Inferior parietal cortex (tissue), 1 donor: ENCODE data around the gene COPS8.

Source experiments
- DNase-seq: peaks from one replicate; pipeline ENCODE4 v3.0.0-alpha.2; 2016; ENCODE audit errors: extremely low spot score

The COPS8 gene

DNA sequence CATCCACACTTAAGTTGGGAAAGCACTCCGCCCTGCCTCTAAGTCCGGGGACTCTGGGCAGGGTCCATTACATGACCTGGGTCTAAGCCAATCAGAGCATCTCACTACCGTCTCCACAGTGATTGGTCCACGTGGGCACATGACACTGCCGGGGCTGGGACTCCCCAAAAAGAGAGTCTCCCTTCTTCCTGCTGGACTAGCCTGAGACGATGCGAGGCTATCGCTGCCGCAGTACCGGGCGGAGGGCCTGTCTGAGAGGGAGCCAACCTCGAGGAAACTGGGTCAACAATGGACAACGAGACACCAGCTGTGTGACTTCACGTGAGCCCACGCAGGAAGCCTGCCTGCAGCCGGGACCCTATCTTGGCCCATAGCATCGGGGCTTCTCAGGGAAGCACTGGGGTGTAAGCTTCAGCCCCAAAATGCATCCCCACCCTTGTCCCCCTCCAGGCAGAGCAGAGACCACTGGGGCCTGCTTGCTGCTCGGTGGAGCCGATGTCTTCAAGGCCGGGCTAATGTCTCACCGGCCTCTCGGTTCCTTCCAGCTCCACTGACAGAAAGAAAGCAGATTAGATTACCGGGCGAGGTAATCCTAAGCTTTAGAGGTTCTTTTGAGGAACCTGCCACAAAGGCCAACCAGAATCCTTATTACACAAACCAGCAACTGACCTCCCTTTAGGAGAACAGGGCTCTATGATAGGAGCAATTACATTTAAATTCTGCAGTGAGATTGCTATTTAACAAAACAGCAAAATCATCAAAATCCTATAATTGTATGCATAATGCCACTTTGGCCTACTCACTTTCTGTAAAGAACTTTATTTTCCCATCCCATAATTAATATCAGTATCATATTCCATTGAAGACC lies 21.3 kb upstream of the COPS8 start:
- no peak for DNase-seq

DNA sequence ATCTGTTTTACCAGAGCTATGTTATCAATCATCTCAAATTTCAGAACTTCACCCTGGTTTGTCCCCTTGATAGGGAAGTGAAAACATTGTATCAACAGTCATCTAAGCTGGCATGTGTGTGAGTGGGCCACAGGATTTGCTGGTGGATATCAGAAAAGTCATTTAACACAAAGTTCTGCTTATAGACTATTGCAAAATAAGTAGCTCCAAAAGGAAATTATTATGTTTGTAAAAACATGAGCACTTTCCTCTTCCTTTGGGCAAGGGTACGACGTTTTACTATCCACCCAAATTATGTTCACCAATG lies 20.7 kb upstream of the COPS8 start:
- DNase-seq, result no peak

DNA sequence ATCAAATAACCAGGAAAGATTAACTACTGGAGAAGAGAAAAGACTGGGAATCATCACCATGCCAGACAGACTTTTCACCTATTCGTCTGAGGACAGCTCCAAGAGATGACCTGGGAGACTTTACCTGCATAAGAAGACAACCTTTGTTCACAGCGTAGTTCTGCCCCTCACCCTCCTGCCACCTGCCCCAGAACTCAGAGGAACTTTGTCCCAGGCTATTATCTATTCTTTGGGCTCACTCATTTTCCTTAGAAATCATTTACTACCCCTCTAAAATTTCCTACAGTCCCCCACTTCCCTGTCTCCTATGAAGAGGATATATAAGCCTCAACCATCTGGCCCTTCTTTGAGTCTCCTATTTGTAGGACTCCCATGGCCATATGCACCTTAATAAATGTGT lies 19.3 kb upstream of the COPS8 start:
- no peak for DNase-seq

DNA sequence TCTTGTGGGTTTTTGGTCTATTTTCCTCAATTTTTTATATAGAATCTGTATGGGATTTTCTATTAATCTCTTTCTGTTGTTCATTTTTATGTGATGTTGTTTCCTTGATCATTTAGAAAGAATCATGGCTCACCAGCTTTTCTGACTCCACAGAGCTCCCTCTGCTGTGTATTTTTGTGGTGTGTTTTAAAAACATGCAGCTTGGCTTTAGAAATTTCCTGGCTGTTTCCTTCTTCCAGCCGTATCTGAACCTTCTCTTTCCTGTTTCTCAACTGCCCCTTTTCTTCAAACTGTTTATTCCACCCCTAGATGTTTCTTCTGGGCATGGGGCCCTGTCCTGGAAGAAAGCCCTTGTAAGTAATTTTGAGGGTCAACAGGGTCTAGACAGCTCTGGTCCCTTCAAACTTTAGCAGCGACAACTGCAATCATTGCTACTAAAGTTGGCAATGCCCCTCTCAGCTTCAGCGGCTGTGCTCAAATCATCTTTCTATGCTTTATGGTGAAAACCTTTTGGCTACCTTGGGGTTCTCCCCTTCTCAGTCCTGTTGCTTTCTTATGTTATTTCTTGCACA lies 17.6 kb upstream of the COPS8 start:
- no peak for DNase-seq

DNA sequence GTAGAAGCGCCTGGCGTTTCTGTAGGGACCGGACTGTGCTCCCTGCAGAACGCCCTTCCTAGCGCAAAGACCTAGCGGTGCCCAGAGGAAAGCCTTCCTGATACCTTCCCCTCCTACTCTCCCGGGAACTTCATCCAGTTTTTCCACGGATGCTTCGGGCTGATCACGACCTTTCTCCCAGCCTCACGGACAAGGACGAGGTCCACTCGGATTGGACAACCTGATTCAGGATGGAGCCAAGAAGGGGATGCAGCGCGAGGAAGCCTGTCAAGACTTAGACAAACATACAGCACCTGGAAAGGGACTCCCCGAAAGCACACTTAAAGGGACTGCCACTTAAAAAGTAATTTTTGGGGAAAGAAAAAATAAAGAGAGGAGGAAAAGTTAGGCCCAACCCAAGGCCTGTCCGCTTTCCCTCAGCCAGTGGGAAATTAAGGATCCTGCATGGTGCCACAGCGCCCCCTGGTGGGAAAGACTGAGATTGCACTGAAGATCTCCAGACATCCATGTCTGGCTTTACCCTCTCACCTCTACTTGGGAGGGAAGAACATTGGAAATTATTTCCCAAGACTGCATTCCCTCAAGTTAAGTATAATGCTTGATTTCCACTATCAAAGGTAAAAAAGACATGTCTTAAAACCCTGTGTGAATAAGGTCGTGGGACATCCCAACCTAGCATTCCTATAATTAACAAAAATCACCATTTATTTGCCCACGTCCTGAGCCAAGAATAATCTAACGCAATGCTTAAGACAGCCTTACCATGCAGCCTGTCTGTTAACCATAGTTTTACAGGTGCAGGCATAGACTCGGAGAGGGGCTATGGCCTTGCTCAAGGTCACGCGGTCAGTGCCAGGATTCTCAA lies 13.4 kb upstream of the COPS8 start:
- DNase-seq, result peak; percentile 83

DNA sequence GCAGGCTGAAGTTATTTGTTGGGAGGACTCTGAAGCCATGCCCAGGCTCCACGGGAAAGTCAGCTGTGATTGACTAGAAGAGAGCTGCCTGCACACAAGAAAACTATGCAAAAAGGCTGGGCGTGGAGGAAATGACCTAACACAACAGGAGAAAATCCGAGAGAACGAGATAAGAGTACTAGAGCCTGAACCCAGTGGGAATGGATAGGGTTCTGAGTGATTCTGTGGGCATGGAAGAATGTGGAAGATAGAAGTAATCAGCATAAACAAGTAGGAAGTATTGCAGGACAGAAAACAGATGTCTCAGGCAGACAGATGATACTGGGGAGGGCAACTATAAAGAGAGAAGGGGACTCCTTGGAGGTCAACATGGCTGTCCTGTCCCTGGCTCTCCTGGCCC lies 12.1 kb upstream of the COPS8 start:
- DNase-seq, result no peak

DNA sequence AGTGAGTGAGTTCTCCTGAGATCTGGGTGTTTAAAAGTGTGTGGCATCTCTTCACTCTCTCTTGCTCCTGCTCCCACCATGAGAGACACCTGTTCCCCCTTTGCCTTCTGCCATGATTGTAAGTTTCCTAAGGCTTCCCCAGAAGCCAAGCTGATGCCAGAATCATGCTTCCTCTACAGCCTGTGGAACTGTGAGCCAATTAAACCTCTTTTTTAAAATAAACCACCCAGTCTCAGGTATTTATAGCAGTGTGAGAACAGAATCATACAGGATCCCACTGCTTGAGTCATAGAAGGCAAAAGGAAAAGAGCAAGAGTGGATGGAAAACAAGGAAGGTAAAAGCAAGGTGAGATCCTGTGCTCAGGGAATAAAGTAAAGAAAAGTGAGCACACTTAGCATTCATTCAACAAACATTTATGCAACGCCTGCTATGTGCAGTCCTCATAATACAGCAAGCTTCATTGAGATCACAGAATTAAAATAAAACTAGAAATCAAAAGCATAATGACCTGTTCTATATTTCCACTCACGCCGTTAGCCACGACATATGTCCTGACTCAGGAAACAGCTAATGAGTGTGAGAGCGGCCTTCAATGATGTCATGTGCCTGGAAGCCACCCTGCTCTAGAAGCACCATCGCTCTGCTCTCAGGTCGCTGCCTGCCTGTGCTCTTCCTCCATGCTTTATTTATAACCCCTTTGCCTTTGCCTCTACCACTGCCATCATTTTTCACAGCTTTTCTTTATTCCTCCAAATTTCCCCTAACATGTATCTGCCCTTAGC lies 11.3 kb upstream of the COPS8 start:
- DNase-seq, result no peak

DNA sequence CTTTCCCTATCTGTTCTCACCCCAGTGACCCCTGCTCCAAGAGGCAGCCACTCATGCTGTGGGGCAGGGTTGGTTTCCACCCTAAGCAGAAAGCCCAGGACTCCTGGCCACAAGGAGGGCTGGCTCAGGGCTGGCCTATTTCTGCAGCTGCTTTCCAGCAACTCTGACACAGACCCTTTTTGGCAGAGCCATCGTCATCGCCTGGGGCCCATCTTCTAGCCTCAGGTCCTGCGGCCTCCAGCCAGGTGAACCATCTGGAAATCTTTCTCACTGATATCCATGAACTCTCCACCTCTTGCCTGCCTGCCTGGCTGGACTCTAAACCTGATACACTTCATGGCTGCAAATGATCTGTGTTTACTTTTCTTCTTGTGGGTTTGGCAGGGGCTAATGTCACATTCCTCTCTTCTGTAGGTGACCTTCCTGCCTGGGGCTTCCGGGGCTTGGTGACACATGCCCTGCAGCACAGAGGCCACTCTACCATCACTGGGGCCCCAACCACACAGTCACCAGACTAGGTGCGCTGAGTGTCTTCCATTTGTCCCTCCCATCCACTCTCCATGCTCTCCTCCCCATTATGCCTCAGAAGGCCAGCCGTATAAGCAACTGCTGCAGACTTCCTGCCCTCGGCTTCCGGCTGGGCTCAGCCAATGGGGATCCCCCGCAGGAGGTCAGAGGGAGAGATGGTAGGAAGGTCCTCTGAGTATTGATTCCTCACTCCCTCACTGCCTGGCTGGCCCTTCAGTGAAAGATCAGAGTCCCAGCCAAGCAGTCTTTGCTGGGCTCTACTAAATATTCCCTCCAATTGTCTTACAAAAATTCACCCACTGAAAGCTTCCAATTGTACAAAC lies 9.7 kb upstream of the COPS8 start:
- DNase-seq, result no peak

DNA sequence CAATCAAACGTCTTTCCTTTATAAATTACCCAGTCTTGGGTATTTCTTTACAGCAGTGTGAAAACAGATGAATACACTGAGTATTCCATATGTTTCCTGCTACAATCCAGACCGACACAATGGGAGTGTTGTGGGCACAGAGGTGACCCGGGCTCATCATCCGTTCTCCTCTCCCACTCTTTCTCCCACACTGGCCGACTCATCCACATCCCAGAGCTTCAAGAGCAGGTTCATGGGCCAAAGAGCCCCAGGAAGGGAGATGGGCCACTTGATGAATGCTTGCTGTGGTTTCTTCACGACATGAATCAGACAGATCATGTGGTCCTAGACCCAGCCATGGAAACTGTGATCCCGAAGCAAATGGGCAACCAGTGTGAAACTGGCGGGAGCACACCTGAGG lies 4.1 kb upstream of the COPS8 start:
- no peak for DNase-seq

DNA sequence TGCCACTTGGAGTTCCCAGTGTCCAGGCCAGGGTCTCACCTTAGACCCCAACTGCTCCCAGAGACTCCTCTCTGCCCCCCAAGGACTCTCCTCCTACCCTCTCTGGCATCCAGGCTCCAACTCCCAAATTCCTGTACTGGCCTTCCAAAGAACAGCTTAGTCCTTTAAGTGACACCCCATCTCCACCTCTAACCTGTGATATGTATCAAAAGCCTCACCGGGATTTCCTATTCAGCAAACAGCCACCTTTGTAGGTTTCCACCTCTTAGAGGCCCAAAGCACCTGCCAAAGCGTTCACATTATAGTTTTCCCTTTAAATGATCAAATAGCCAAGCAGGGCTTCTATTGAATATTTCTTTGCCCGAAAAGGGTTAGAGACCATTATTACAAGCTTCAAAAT lies 2.7 kb upstream of the COPS8 start:
- DNase-seq, result no peak

DNA sequence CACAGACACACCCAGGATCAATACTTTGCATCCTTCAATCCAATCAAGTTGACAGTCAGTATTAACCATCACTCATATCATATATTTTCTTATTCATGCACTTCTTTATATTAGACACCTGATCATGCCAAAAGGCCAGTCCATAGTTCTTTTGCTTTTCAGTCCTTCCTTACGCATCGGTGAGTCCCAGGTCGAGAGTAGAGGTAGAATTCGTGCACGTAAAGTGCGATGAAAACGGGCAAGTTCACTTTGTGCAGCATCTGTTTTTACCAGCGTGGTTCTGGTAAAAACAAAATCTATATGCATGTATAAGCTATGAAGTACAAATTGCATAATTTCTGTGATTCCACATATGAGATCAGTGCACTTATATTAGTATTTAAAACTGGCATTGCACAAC lies 1.2 kb upstream of the COPS8 start:
- no peak for DNase-seq

DNA sequence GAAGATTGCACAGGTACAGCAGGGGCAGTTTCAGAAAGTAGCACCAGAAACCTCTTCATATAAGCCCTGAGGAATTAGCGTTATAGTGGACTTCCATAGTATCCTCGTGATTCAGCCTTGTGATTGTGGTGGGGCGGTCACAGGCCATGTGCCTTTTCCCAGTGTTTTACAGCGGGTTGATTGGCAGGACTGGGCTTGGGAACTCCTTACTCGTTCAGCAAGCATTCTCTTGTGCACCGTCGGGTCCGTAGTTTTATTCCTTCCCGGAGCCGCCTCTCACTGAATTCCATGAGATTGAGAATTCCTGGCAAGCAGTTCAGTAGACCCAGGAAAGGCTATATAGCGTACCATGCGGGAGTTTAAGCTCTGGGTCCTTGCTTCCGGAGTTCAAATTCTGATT lies 5.2 kb downstream of the COPS8 start:
- DNase-seq, result no peak

DNA sequence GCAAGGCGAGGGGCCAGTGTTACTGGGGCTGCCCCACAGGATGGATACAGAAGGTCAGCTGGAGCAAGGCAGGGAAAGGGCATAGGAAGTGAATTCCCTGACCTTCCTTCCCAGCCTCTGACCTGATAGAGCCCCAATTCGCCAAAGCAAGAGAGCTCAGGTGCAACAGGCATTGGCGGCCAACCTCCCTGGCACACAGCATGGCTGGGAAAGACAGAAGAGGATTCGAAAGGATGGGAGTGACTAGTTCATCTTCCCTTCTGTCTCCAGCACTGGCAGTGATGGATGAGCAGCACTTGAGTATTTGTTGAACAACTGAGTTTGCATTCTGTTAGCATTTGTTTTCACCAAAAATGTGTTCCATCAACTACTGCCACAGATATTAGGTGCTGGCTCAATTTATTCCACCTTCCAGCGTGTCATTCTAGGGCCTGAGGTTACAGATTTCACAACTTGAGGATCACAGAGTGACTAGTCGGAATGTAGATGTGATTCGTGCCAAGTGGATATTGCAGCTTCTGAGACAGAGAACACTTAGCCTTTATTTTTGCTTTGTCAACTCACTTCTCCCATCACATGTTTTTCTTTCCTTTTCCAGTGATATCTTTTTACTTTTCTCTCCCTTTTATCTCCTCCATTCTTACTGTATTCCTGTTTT lies 6.2 kb downstream of the COPS8 start:
- no peak for DNase-seq

DNA sequence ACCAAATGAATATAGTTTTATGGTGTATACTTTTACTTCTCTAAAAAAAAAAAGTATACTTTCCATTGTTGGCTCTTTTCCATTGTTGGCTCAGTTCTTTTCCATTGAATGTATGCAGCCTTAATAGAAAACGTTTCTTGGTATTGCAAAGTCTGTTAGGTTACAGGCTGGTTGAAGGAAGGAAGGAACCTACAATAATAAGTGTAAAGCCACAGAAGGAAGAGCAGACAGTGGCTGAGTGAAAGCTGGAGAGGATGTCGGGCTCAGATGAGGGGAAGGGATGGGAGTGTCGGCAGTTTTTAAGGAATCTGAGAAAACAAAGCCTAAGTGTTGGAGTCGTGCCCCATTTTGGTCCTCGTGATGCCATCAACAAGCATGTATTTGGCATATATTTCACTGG lies 6.8 kb downstream of the COPS8 start:
- no peak for DNase-seq

DNA sequence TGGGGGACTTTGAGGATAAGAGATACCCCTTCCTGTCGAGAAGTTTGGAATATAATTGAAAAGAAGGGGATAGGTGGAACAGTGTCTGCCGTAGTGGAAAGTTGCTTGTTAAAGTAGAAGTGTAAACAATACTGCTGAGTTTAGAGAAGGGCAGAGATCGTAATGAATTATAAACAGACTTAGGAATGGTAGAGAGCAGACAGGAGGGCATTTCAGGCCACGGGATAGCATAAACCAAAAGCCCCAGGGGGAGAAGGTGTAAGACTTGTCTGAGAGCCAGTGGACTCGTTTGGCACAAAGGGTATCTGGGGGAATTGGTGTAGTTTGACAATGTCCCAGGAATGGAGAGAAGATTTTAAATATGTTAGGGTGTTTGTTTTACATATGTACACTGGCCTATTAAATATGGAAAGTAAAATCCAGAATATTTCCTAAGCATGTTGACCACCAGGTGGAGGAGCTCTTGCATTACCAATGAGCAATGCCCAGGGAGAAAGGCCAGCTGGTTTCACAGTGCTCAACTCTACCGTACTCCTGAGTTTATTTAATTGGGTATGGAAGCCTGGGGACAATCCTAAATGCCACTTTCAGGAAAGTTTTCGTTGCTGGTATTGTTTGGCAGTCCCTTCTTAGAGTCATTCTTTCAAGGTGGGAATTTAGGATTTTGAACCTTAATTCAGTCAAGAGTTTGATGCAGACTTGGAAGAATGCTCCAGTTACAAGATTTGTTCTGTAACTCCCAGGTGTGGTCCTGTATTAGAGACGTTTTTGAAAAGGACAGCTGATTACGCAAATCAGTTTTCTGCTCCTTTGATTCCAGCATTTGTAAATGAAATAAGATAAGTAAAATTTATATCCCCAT lies 7.5 kb downstream of the COPS8 start:
- no peak for DNase-seq

DNA sequence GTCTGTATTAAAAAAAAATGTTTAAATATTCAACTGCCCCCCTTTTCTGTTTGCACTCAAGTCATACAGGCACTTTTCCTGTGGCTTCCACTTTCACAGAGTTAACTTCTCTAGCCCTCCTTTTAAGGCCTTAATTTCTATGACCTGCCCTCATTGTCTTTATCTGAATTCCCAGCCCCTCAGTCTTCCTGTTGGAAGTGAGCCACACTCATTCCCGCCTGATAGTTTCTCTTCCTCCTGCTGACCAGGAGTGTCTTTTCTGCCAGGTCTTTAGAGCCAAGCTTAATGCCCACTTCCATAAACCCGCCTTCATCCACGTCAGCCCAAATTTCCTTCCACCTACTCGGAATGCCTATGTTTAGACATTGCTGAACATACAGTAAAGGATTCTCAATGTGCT lies 10.5 kb downstream of the COPS8 start:
- no peak for DNase-seq

DNA sequence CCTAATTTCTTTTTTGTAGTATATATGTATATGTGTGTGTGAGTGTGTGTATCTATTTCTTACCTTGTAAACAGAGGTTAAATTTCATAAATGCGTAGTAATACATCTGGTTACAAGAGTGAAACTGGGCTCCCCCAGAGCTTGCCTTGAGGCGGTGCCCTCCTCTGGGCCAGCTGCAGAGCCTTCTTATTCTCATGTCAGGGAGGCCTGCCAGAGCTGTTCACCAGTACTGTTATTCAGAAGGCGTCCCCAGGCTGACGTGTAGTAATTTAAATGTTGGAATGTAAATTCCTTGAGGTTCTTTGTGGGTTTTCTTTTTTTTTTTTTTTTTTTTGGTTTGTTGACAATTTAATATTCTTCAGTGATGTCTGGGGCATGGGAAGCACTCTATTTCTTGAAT lies 11.2 kb downstream of the COPS8 start:
- DNase-seq, result no peak

DNA sequence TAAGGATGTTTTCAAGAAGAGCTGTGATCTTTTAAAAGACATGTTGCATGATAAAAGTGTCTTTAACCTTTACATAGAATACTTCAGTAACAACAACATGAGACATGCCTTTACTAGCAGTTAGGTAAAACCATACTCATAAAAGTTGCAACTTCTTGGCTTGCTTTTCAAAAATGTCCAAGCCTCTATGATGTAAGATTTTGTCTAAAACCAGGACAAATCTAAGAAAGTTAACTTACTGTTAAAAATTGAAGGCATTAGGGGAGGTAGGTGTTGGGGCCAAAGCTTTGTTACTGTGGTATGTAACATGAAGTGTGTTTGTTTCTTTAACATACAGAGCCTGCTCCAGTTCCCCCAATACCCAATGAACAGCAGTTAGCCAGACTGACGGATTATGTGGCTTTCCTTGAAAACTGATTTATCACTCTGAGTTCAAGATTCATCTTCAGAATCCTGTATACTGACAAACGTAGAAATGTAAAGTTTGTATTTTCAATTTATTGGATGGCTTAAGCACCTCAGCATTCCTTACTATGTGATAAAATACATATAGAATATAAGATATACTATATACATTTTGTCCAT lies 11.7 kb downstream of the COPS8 start:
- DNase-seq, result no peak
